Stimulated activated CD8-positive, alpha-beta memory T cell treated with anti-CD3 and anti-CD28 coated beads, Interleukin-12 subunit alpha, Interleukin-12 subunit beta, amount 100 ng/mL, for 1 hour (primary cell): Measurements from ENCODE around the gene NPAS2.

ENCODE experiments used
- DNase-seq: peaks from one replicate; pipeline ENCODE4 v3.0.0-alpha.2; 2020; ENCODE audit warnings: low read depth

NPAS2 gene

DNA sequence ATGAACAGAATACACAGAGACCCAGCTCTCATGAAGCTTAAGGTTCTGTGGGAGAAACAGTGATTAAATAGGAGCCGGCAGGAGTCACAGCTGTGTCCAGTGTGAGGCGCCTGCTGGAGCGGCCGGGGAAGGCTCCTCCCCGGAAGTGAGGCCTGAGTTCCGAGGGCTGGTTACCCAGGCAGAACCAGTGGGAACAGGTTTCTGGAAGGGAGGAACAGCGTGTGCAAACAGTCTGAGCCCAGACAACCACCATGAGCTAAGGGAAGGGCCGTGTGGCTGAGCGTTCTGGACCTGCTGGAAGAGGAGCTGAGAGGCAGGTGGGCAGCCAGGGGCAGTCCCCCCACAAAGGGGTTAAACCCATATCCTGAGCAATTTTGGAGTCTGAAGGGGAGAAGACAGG, 26.0 kb upstream of the NPAS2 start:
- DNase-seq, result no peak

DNA sequence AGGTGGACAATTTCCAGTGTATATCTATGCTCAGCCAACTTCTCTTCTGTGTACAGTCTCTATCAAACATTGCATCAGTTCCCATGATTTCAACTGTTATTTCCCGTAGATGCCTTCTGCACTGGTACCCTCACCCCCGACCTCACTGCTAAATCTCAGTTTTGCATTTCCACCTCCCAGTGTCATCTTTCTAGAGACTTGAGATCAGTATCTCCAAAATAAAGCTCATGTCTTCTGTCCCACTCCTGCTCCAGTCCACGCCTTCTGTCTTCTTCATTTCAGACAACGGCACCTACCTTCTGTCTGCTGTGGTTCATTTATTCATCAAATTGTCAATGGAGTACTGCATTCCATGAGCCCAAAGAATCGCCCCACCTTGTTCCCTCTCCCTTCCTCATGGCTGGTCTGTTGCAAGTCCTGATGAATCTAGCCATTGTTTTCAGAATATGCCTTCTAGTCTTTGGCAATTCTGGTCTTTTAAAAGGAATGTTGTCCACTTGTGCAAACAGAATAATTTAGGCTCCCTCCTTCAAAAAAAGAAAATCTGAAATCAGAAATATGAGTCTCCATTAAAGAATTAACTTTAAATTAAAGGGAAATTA, 23.3 kb upstream of the NPAS2 start:
- DNase-seq, result no peak

DNA sequence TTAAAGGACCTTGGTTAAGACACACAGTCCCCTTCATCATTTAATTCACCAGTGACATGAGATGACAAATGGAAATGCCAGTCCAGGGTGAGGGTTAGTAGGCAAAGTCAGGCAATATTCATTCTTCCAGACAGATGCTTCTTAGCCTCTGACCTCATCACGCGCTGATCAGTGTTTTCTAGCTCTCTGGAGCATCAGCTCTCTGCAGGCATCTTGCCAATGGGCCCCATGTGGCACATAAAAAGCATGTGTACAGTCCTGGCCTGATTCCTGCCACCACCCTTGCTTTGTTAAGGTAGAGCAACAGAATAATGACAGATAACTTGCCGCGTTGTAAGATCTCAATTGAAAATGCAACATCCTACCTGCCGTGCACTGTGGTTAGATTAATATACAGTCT, 20.3 kb upstream of the NPAS2 start:
- DNase-seq, result no peak

DNA sequence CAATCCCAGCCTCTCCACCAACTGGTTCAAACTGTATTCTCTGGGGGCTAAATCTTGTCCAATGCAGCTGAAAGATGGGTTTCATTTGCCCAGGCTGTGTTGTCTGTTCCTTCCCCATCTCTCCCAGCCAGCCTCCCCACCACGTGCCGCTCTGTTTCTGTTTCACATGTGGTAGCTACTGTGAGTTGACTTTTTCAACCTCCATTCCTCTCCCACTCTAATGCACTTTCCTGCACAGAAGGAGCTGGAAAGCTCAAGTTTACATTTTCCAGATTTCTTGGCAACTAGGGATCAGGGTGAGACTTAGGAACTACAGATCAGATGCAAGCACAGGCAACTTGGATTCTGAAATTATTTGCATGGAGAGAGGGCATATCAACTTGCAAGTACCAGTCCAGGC, 19.0 kb upstream of the NPAS2 start:
- DNase-seq, result no peak

DNA sequence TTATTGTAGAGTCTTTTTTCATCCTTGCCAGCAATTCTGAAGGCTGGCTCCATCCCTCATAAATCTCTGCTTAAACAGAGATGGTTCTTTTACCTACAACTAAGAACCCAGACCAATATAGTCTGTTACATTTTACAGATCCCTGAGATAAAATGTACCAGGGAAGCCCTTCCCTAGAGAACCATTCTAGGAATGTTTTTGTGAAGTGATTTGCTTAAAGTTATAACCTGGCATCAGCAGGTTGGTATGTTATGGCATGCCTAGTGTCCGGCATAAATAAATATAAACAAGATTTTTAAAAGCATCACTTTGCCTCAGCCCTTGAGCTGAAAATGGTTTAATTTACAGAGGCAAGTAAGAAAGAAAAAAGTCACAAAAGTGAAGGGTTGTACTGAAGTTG, 18.5 kb upstream of the NPAS2 start:
- no peak for DNase-seq

GRCh38 chr2:100802066-100802465, 17.9 kb upstream of the NPAS2 start:
- DNase-seq, result no peak

GRCh38 chr2:100803334-100803733, 16.6 kb upstream of the NPAS2 start:
- DNase-seq, result no peak

GRCh38 chr2:100806550-100806949, 13.4 kb upstream of the NPAS2 start:
- no peak for DNase-seq

GRCh38 chr2:100807707-100808106, 12.2 kb upstream of the NPAS2 start:
- no peak for DNase-seq

DNA sequence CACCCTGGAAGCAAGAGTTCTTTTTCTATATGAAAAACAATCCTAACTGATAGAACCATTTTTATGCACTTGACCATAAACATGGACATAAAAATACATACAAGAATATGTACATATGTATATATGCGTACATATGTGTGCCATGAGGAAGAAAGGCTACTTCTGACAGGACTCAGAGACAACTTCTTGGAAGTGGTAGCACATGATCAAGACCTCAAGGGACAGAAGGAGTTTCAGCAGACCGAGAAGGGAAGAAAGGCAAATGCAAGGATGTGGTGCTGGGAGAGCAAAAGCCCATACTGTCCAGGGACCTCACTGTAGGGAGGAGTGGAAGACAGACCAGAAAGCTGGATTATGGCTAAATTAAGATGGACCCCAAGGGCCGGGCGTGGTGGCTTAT, 11.4 kb upstream of the NPAS2 start:
- no peak for DNase-seq

DNA sequence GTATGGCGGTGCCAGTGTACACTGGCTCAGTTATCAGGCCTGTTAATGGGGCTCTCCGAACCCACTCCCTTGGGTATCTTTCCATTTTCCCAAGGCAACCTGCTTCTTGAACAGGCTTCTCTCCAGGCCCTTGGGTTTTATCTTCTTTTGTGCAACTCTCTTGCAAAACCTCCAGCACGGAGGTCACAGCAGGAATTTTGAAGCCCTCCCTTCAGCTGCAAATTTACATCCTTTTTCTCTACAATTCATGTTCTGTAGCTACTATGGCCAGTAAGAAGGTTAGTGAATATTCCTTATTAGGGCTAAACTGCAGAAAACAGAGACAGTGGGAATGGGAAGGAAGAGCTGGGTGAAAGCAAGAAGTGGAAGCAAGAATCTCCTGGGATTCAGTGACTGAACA, 10.4 kb upstream of the NPAS2 start:
- no peak for DNase-seq

GRCh38 chr2:100810603-100811145, 9.3 kb upstream of the NPAS2 start:
- DNase-seq, result no peak

GRCh38 chr2:100812116-100812515, 7.8 kb upstream of the NPAS2 start:
- DNase-seq, result no peak

DNA sequence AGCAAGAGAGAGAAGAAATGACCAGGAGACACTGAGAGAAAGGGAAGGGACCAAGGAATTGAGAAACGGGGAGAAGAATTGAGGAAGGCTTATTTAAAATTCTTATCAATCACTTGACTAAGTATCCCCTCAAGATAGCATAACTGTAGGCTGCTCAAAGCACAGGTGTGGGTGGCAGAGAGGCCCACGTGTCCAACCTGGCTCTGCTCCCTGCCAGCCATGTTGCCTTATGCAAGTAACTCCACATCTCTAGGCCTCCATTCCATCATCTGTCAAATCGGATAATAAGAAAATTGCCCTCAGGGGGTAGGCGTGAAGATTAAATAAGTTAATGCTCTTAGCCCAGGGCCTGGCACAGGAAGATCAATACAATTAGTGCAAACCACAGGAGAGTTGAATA, 7.4 kb upstream of the NPAS2 start:
- DNase-seq, result no peak

GRCh38 chr2:100813527-100813926, 6.4 kb upstream of the NPAS2 start:
- DNase-seq, result no peak

DNA sequence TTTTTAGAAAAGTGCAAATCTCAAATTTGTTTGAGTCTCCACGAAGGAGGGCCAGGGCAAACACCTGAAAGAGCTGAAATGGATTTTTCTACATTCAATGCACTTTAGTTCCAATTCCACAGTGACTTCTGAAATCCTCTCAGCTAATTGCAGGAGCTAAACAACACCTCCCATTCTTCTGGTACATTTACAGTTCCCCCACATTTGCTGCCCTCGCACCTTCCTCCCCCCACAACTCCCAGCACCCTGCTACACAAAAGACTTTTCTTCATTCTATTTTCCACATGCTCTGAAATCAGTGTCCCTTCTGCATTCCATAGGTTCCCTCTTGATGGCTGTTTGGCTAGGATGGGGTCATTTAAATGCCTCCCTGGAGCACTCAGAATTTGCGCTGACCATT, 5.9 kb upstream of the NPAS2 start:
- no peak for DNase-seq

DNA sequence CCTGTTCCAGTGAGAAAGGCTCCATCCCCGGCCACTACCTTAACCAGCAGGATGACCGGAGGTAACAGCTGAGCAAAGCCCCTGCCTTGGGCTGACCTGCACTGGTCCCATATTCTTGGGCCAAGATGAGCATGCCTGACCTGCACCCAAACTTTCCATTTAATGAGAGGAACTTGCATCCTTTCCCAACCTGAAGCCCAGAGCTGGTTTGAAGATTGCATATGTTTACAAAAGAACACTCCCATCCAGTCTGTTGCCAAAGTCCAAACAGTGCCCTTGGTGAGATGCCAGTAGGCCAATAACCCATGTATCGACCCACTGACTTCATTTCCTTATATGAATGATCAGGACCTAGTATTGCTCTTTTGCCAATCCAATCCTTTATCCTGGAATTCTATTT, 5.5 kb upstream of the NPAS2 start:
- no peak for DNase-seq

GRCh38 chr2:100817388-100817985, 2.5 kb upstream of the NPAS2 start:
- DNase-seq, result no peak

DNA sequence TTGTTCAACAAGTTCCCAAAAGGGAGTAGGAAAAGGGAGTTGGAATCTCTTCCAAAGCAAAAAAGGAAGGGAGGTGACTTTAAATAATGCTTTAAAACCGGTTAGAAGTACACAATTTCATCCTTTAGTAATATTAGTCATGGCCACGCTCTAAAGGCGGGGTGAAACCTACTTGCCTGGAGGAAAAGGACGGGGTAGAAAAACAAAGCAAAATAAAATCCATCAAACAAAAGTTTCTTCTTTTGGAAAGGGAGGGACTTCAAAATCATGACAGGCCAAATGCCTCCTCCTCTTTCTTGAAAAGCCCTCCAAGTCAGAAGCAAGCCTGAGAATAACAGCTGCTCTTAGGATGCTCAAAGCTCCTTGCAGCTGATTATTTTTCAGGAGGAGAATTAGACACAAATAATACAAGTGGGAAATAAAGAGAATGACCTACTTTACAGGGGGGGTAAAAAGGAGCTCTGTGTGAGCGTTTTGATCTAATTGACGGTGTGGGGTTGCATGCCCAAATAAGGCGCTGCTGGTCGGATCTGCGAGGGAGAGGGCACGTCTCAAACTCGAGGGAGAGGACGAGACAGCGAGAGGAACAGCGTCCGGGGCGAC, 1.8 kb upstream of the NPAS2 start:
- DNase-seq, result no peak

- DNase-seq, result no peak
These were observed 1.2 kb upstream of the NPAS2 start for GRCh38 chr2:100818606-100819369.

- DNase-seq, result no peak
These were observed 259 bp downstream of the NPAS2 start for GRCh38 chr2:100820273-100820522.

DNA sequence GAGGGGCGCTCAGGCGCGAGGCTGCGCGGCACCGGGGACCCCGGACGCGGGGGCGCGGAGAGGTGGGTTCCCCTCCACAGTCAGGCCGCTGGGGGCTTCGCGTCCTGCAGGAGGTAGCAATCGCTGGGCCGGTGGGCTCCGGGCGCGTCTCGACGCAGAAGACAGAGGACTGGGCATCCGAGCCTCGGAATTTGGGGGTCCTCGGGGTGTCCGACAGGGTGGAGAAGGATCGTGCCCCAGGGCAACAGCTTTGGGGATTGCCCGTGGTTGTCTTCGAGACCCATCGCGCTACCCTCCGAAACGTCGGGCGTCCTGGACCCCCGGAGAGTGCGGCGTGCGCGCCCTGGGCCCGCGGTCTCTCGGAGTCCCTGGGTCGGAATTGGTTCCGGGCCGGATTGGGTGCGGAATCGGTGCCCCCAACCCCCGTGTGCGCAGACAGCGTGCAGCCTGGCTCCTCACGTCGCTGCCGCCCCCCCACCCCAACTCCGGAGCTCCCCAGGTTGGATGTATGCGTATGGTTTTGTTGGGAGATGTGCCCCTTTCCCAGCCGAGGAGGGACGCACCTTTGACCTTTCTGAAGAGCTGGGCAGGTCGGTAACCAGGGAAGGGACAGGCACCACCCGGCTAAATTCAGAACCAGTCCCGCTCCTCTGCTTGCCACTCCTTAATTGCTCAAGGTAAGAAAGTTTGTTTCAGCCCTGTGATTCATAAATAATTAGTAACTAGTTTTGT, 750 bp downstream of the NPAS2 start:
- no peak for DNase-seq
